HepG2 (cell line): ENCODE results near the gene PCBP2. TPM values are rescaled to one million over a fixed set of nuclear protein-coding genes. Genes with fewer than 3 reads are reported as not detected.
A peak's percentile ranks its signal among the peaks of the same experiment; 100 is the strongest.

Experiments
- ARNT2 ChIP-seq: sonication (generic); formaldehyde crosslinking; IDR thresholded peaks from 2 replicates; pipeline ENCODE4 v1.8.0; 2022; ENCODE audit warnings: mild to moderate bottlenecking, low read depth, missing genetic modification reagents, moderate library complexity
- ATF7 ChIP-seq, 2 experiments: fragments of 450-650 bp in 1 of 2; sonication (generic) in 1 of 2; formaldehyde crosslinking in 1 of 2; IDR thresholded peaks; 2 replicates each; pipeline versions ENCODE4 v1.4.0 to v1.6.1; 2016 to 2020; ENCODE audit warnings: antibody characterized with exemption in 1 of 2, mild to moderate bottlenecking in 1 of 2, missing genetic modification reagents in 1 of 2
- BHLHE40 ChIP-seq: IDR thresholded peaks from 2 replicates; pipeline ENCODE4 v1.6.1; 2011; ENCODE audit warnings: low read length, improper control_type of control experiment
- HOXA7 ChIP-seq: sonication (generic); formaldehyde crosslinking; IDR thresholded peaks from 2 replicates; pipeline ENCODE4 v1.8.1; 2022; ENCODE audit warnings: mild to moderate bottlenecking, missing genetic modification reagents, moderate library complexity
- NR2C2 ChIP-seq: sonication (generic); formaldehyde crosslinking; IDR thresholded peaks from 2 replicates; pipeline ENCODE4 v1.4.0; 2020; ENCODE audit warnings: missing genetic modification reagents, mild to moderate bottlenecking, moderate library complexity, borderline replicate concordance
- RFX3 ChIP-seq: IDR thresholded peaks from 2 replicates; pipeline ENCODE4 v1.6.1; 2016; ENCODE audit warnings: missing biosample characterization, missing genetic modification reagents
- TEAD2 ChIP-seq: sonication (generic); formaldehyde crosslinking; IDR thresholded peaks from 2 replicates; pipeline ENCODE4 v1.9.0; 2021; ENCODE audit warnings: missing genetic modification reagents
- TRAFD1 ChIP-seq: sonication (generic); formaldehyde crosslinking; IDR thresholded peaks from 2 replicates; pipeline ENCODE4 v1.5.1; 2020; ENCODE audit warnings: missing genetic modification reagents, mild to moderate bottlenecking, borderline replicate concordance
- ZNF225 ChIP-seq: sonication (generic); formaldehyde crosslinking; IDR thresholded peaks from 2 replicates; pipeline ENCODE4 v1.4.0; 2020; ENCODE audit warnings: mild to moderate bottlenecking, missing genetic modification reagents
- ZNF280B ChIP-seq: sonication (generic); formaldehyde crosslinking; IDR thresholded peaks from 2 replicates; pipeline ENCODE4 v1.5.0; 2020; ENCODE audit warnings: missing genetic modification reagents, mild to moderate bottlenecking, borderline replicate concordance
- ZNF367 ChIP-seq: sonication (generic); formaldehyde crosslinking; IDR thresholded peaks from 2 replicates; pipeline ENCODE4 v1.4.0; 2020; ENCODE audit warnings: missing genetic modification reagents, borderline replicate concordance
- ZNF562 ChIP-seq: sonication (generic); formaldehyde crosslinking; IDR thresholded peaks from 2 replicates; pipeline ENCODE4 v1.8.0; 2022; ENCODE audit warnings: missing genetic modification reagents, borderline replicate concordance
- ZNF652 ChIP-seq: IDR thresholded peaks from 2 replicates; pipeline ENCODE4 v1.6.1; 2016; ENCODE audit warnings: low read depth, borderline replicate concordance
- ZNF737 ChIP-seq: sonication (generic); formaldehyde crosslinking; IDR thresholded peaks from 2 replicates; pipeline ENCODE4 v1.5.0; 2020; ENCODE audit warnings: missing genetic modification reagents, mild to moderate bottlenecking, borderline replicate concordance
- ZSCAN21 ChIP-seq: sonication (generic); formaldehyde crosslinking; IDR thresholded peaks from 2 replicates; pipeline ENCODE4 v1.8.0; 2022; ENCODE audit warnings: mild to moderate bottlenecking, missing genetic modification reagents, moderate library complexity, borderline replicate concordance
- polyA plus RNA-seq, 8 experiments: library from polyadenylated mRNA; depleted of rRNA in 3 of 8; stranded (reverse) in 7 of 8; unstranded in 1 of 8; fragments of >200 nt; fragmentation: Illumina TruSeq in 4 of 8; extraction: Trizol in 4 of 8; gene quantifications; 2 replicates each; pipeline versions ENCODE4 v1.2.1 to v1.2.3, GENCODE V29; 2011 to 2016; ENCODE audit warnings: low read depth in 4 of 8, missing spikeins in 1 of 8, mixed read lengths in 1 of 8; ENCODE audit not compliant: insufficient read depth in 1 of 8
- total RNA-seq, 5 experiments: library from RNA; depleted of rRNA; stranded (reverse); fragments of >200 nt; fragmentation: Illumina TruSeq; extraction: Trizol; gene quantifications; 2 replicates each; pipeline ENCODE4 v1.2.3, GENCODE V29; 2016; ENCODE audit warnings: low read depth in 1 of 5
- TF ChIP-seq, protein P1 (sequence below): sonication (generic); formaldehyde crosslinking; IDR thresholded peaks from 2 replicates; pipeline ENCODE4 v1.5.0; 2020; ENCODE audit warnings: mild to moderate bottlenecking, missing genetic modification reagents, borderline replicate concordance
- TF ChIP-seq, protein P2 (sequence below): IDR thresholded peaks from 2 replicates; pipeline ENCODE4 v1.6.1; 2016
- TF ChIP-seq, protein P3 (sequence below): sonication (generic); formaldehyde crosslinking; IDR thresholded peaks from 2 replicates; pipeline ENCODE4 v1.8.1; 2022; ENCODE audit warnings: mild to moderate bottlenecking, missing genetic modification reagents

PCBP2 gene
- total and polyA plus RNA-seq, 2 of the 13 experiments (the other 11 are each of a cell fraction or from before 2014, with no cell fraction given): 154 to 345 TPM

GRCh38 chr12:53441040-53441833, 10.7 kb upstream of the PCBP2 start, which contains the start of gene PRR13 (continued):
- TF ChIP-seq, protein P1, sequence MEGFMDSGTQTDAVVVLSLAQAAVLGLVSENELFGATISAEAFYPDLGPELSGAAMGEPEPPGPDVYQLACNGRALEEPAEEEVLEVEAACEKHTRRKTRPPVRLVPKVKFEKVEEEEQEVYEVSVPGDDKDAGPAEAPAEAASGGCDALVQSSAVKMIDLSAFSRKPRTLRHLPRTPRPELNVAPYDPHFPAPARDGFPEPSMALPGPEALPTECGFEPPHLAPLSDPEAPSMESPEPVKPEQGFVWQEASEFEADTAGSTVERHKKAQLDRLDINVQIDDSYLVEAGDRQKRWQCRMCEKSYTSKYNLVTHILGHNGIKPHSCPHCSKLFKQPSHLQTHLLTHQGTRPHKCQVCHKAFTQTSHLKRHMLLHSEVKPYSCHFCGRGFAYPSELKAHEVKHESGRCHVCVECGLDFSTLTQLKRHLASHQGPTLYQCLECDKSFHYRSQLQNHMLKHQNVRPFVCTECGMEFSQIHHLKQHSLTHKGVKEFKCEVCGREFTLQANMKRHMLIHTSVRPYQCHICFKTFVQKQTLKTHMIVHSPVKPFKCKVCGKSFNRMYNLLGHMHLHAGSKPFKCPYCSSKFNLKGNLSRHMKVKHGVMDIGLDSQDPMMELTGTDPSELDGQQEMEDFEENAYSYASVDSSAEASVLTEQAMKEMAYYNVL: no peak
- TF ChIP-seq HOXA7 (CRISPR knock-in tag) (no peak), ZNF652 (CRISPR knock-in tag) (0 out of 2 replicates have a peak, but pooled peaks have one; percentile 7), ZNF280B (no peak), TEAD2 (CRISPR knock-in tag) (no peak), ATF7 (IDR thresholded peaks at IDR 0.05) (no peak), ATF7 (CRISPR knock-in tag; IDR thresholded peaks at IDR 0.05) (no peak), ZNF737 (CRISPR knock-in tag) (no peak), RFX3 (CRISPR knock-in tag) (no peak), NR2C2 (CRISPR knock-in tag) (peak; percentile 48), BHLHE40 (no peak), ARNT2 (CRISPR knock-in tag) (no peak), ZNF562 (CRISPR knock-in tag) (no peak), ZNF367 (no peak), ZNF225 (CRISPR knock-in tag) (no peak; the same call in 1 of the 2 replicates), TRAFD1 (CRISPR knock-in tag) (no peak), ZSCAN21 (CRISPR knock-in tag) (no peak)
- TF ChIP-seq, protein P2, sequence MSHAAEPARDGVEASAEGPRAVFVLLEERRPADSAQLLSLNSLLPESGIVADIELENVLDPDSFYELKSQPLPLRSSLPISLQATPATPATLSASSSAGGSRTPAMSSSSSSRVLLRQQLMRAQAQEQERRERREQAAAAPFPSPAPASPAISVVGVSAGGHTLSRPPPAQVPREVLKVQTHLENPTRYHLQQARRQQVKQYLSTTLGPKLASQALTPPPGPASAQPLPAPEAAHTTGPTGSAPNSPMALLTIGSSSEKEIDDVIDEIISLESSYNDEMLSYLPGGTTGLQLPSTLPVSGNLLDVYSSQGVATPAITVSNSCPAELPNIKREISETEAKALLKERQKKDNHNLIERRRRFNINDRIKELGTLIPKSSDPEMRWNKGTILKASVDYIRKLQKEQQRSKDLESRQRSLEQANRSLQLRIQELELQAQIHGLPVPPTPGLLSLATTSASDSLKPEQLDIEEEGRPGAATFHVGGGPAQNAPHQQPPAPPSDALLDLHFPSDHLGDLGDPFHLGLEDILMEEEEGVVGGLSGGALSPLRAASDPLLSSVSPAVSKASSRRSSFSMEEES (CRISPR knock-in tag): no peak; the same call in 1 of the 2 replicates
- TF ChIP-seq, protein P3, sequence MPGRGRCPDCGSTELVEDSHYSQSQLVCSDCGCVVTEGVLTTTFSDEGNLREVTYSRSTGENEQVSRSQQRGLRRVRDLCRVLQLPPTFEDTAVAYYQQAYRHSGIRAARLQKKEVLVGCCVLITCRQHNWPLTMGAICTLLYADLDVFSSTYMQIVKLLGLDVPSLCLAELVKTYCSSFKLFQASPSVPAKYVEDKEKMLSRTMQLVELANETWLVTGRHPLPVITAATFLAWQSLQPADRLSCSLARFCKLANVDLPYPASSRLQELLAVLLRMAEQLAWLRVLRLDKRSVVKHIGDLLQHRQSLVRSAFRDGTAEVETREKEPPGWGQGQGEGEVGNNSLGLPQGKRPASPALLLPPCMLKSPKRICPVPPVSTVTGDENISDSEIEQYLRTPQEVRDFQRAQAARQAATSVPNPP: no peak
